GM04504 (cell line): ENCODE results near the gene PARP14.
"Not testable (repeated sequence)": the region's sequence is repeated elsewhere in the genome, so short reads cannot be mapped to it uniquely, and the experiment has no call there.

Experiments
- DNase-seq: peaks from one replicate; pipeline ENCODE4 v3.0.0-alpha.2; 2012; ENCODE audit warnings: low read depth

The PARP14 gene

GRCh38 chr3:122725106-122725505 is 44.5 kb downstream of the PARP14 start:
- DNase-seq, result no peak

- DNase-seq, result no peak
These were observed 46.7 kb downstream of the PARP14 start for GRCh38 chr3:122727294-122727693.

GRCh38 chr3:122727766-122728165 is 47.1 kb downstream of the PARP14 start:
- no peak for DNase-seq

- DNase-seq, result no peak
These were observed 47.5 kb downstream of the PARP14 start for GRCh38 chr3:122728186-122728585.

- no peak for DNase-seq
These were observed 48.3 kb downstream of the PARP14 start for GRCh38 chr3:122728756-122729514.

- DNase-seq, result no peak
These were observed 49.6 kb downstream of the PARP14 start for GRCh38 chr3:122730240-122730639.

GRCh38 chr3:122732682-122733525 is 52.3 kb downstream of the PARP14 start:
- not testable (repeated sequence) for DNase-seq

- no peak for DNase-seq
These were observed 58.5 kb downstream of the PARP14 start for GRCh38 chr3:122739172-122739571.

GRCh38 chr3:122742234-122742633 is 61.6 kb downstream of the PARP14 start:
- DNase-seq, result no peak

GRCh38 chr3:122743581-122744120 is 63.0 kb downstream of the PARP14 start:
- no peak for DNase-seq

- DNase-seq, result no peak
These were observed 64.9 kb downstream of the PARP14 start for GRCh38 chr3:122745369-122746021.

- not testable (repeated sequence) for DNase-seq
These were observed 66.7 kb downstream of the PARP14 start for GRCh38 chr3:122747295-122747694.

GRCh38 chr3:122748347-122748746 is 67.7 kb downstream of the PARP14 start:
- no peak for DNase-seq

- DNase-seq, result no peak
These were observed 74.3 kb downstream of the PARP14 start for GRCh38 chr3:122754929-122755328.

- no peak for DNase-seq
These were observed 74.9 kb downstream of the PARP14 start for GRCh38 chr3:122755491-122755890.

GRCh38 chr3:122758877-122759560 is 78.4 kb downstream of the PARP14 start:
- peak; percentile 47 for DNase-seq

GRCh38 chr3:122760453-122761271 is 80.0 kb downstream of the PARP14 start:
- no peak for DNase-seq

- DNase-seq, result no peak
These were observed 85.8 kb downstream of the PARP14 start for GRCh38 chr3:122766430-122766829.

- no peak for DNase-seq
These were observed 87.1 kb downstream of the PARP14 start for GRCh38 chr3:122767540-122768372.
